Raji (cell line): ENCODE data around the gene FCRL6.

Source experiments
- POLR2A ChIP-seq: IDR thresholded peaks from 2 replicates; pipeline ENCODE4 v1.6.1; 2011; ENCODE audit warnings: low read depth, low read length, control low read depth; ENCODE audit not compliant: insufficient read depth

Gene FCRL6

DNA sequence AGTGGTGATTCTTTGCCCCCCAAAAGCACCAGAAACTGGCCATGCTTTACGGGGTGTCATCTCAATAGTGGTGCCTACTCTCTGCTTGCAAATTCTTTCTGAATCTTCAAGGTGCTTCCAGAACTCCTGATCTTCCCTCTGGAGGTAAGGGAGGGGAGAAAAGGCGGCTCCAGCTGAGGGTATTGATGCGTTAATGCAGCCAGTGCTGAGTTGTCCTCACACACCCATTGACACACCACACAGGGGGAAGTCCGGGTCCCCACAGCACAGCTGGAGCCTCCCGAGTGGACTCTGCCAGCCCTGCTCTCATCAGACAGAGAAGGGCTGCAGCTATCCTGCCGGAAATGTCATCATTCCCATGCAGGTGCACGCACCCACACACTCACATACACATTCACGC, 59.1 kb downstream of the FCRL6 start:
- TF ChIP-seq POLR2A, result no peak

DNA sequence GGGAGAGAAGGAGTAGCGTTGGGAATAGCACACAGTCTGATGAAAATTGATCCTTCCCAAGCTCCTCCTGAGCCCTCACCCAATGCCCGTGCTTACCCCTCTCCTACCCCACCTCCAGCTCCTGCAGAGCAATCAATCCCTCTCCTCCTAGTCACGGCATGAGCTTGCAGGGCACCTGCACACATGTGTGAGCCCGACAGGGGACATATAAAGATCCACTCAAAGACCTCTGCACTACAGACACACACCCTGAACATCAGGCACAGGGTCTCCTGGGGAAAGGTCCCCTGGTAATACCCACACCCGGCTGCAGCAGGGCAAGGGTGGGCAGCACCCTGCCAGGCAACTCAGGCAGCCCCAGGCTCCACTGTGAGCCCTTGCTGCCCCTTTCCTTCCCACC, 59.9 kb downstream of the FCRL6 start:
- TF ChIP-seq POLR2A, result no peak

DNA sequence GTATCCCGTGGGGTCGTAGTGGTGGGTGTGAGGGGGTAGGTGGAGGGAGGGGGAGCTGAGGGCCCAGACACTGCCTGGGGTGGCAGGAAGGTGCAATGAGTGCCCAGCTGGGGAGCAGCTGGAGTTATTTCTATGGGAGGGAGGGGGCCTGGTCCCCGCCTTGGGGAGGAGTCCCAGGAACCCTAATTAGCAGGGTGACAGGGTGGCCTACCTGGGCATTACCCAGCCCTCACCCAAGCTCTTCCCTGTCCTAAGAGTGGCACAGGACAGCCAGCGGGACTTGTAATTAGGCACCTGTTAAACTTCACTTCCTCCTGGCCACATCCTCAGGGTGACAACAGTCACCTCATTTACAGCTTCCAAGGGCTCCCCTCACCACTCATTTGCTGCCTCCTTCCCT, 60.4 kb downstream of the FCRL6 start, which contains the start of gene VSIG8:
Gene VSIG8 (minus strand): TSS at position 101 of the 400 bp plus-strand sequence. CDS start 136 bp downstream, outside the sequence.
- no peak for TF ChIP-seq POLR2A

DNA sequence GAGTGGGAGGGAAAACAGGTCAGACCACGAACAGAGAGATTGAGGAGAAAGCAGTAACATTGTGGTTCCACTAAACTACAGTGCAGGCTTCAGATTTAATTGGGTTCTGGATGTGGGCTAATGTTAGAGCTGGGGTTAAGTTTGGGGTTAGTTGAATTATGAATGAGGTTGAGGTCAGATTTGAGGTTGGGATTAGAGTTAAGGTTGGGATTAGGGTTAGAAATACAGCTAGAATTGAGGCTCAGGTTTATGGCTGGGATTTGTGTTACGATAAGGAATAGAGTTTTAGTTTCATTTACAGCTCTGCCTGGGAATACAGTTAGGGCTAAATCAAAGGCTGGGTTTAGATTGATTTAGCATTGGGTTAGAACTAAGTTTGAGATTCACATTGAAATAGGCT, 62.1 kb downstream of the FCRL6 start:
- TF ChIP-seq POLR2A, result no peak
